Spleen (tissue), 11 donors: Measurements from ENCODE around the gene ABCC2. TPM values are rescaled to one million over a fixed set of nuclear protein-coding genes. Genes with fewer than 3 reads are reported as not detected.

ENCODE experiments used
- DNase-seq: peaks from one replicate; pipeline ENCODE4 v3.0.0-alpha.2; 2020
- H3K27ac ChIP-seq, 8 donors: fragments of 200-600 bp; sonication (generic) in 7 of 8; 1 replicate in 4 of 8; 2 replicates in 4 of 8; pipeline versions ENCODE4 v1.5.0 to v1.8.0; 2016 to 2021; ENCODE audit warnings: inconsistent platforms in 4 of 8, mild to moderate bottlenecking in 4 of 8, moderate library complexity in 1 of 8
- H3K27me3 ChIP-seq, 7 donors: fragments of 200-600 bp; sonication (generic) in 6 of 7; replicated peaks in 1 of 7; 1 replicate in 4 of 7; 2 replicates in 3 of 7; pipeline versions ENCODE4 v1.5.0 to v1.8.0; 2016 to 2021; ENCODE audit warnings: inconsistent platforms in 3 of 7, mild to moderate bottlenecking in 1 of 7
- H3K36me3 ChIP-seq, 6 donors: fragments of 200-600 bp; sonication (generic) in 5 of 6; 1 replicate in 4 of 6; 2 replicates in 2 of 6; pipeline versions ENCODE4 v1.5.0 to v1.8.0; 2016 to 2021; ENCODE audit warnings: inconsistent platforms in 2 of 6
- H3K4me1 ChIP-seq, 6 donors: fragments of 200-600 bp; sonication (generic) in 5 of 6; 1 replicate in 3 of 6; 2 replicates in 3 of 6; pipeline versions ENCODE4 v1.5.0 to v1.8.0; 2016 to 2021; ENCODE audit warnings: inconsistent platforms in 3 of 6
- H3K4me3 ChIP-seq, 8 donors: fragments of 200-600 bp; sonication (generic) in 7 of 8; 1 replicate in 4 of 8; 2 replicates in 4 of 8; pipeline versions ENCODE4 v1.5.0 to v1.8.0; 2016 to 2021; ENCODE audit warnings: inconsistent platforms in 4 of 8, mild to moderate bottlenecking in 4 of 8, moderate library complexity in 2 of 8
- H3K9me3 ChIP-seq, 8 donors: fragments of 200-600 bp; sonication (generic) in 7 of 8; 1 replicate in 4 of 8; 2 replicates in 4 of 8; pipeline versions ENCODE4 v1.5.0 to v1.8.0; 2016 to 2021; ENCODE audit warnings: inconsistent platforms in 4 of 8
- POLR2A ChIP-seq, 3 donors: fragments of 450-650 bp; IDR thresholded peaks; one replicate each; pipeline ENCODE4 v1.5.1; 2017; ENCODE audit warnings: antibody characterized with exemption in 3 of 3, mild to moderate bottlenecking in 1 of 3
- POLR2AphosphoS5 ChIP-seq, 3 donors: sonication (generic); formaldehyde crosslinking; IDR thresholded peaks; one replicate each; pipeline ENCODE4 v1.5.1; 2017; ENCODE audit warnings: antibody characterized with exemption in 3 of 3
- WGBS, 5 donors: extraction: QIAGEN DNeasy Blood & Tissue Kit in 3 of 5; methylation state at CpG; one replicate each; pipeline versions ENCODE4 v1.1.5 to v1.1.7; 2013 to 2018; 5-methylcytosine and 5-hydroxymethylcytosine counted together
- intact Hi-C: fragments of 100-400 bp; cut with DNase I; formaldehyde crosslinking; loops from one replicate; pipeline ENCODE4 v1.15.0; 2023; ENCODE audit warnings: low total_unique reads
- polyA plus RNA-seq, 3 donors: library from polyadenylated mRNA; stranded (reverse); fragments of 200-250 nt; gene quantifications; one replicate each; pipeline ENCODE4 v1.2.1, GENCODE V29; 2013
- total RNA-seq, 7 donors: library from RNA; depleted of rRNA in 3 of 7; stranded (reverse); fragments of >200 nt in 3 of 7; fragmentation: NEBNext Ultra II Directional in 4 of 7; extraction: Animal tissue kit (Norgen Biotek cat#: 25700) in 4 of 7; gene quantifications; one replicate each; pipeline versions ENCODE4 v1.1.0 to v1.2.1, GENCODE V29; 2016 to 2021
- TF ChIP-seq, protein P1 (sequence below), 11 experiments: fragments of 200-600 bp in 7 of 11; fragments of 450-650 bp in 4 of 11; sonication (generic) in 4 of 11; IDR thresholded peaks in 8 of 11; conservative IDR thresholded peaks in 3 of 11; 1 replicate in 7 of 11; 2 replicates in 4 of 11; pipeline versions ENCODE4 v1.4.0 to v1.8.0; 2016 to 2021; ENCODE audit warnings: antibody characterized with exemption in 11 of 11, inconsistent platforms in 4 of 11, mild to moderate bottlenecking in 1 of 11
- donor health status: healthy with polysubstance abuse.
- donor health status: DM: no; HTN: no; CAD: no; lungs with moderate emphysema.
- donor health status: DM: no; HTN: no; CAD: no.
- donor health status: Bipolar disorder and iron deficiency.
- donor health status: healthy.
- donor health status: DM: no; HTN: no; CAD: no.
- donor health status: DM: yes; HTN: yes; CAD: no.

Gene ABCC2
- total and polyA plus RNA-seq, 10 donors = 1.0 to 4.9 (median 2.7) TPM

DNA sequence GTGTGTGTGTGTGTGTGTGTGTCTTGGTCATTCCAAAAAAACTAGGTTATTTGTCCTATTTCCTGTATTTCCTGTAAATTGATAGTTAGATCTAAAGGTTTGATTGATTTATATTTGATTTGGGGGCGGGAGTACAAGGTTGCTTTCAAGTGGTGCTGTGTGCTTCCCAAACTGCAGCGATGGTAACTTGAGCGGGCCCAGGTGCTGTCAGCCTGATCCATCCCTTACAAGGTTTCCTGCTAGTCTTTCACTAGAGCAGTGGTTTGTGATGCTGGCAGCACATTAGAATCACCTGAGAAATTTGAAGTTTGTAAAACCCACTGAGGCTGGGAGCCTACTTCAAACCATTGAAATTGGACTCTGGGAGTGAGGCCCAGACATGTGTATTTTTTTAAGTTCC, 23.7 kb downstream of the ABCC2 start:
- Histone ChIP-seq H3K9me3 (no peaks in the 10 kb centered on the region), H3K36me3 (peaks cover 0 to 21% (median 0%) of the 10 kb centered on the region in 6 donors), H3K4me3 (no peak overlapping the region), H3K27me3 (no peaks in the 10 kb centered on the region), H3K4me1 (no peaks in the 10 kb centered on the region), H3K27ac (no peak overlapping the region)
- intact Hi-C loops = no loop called here
- WGBS, 5 donors = 56 to 91% (median 64%) methylated on average over 3 of the region's 3 CpGs
- no peak for TF ChIP-seq POLR2A (IDR thresholded peaks at IDR 0.05)
- TF ChIP-seq, protein P1, sequence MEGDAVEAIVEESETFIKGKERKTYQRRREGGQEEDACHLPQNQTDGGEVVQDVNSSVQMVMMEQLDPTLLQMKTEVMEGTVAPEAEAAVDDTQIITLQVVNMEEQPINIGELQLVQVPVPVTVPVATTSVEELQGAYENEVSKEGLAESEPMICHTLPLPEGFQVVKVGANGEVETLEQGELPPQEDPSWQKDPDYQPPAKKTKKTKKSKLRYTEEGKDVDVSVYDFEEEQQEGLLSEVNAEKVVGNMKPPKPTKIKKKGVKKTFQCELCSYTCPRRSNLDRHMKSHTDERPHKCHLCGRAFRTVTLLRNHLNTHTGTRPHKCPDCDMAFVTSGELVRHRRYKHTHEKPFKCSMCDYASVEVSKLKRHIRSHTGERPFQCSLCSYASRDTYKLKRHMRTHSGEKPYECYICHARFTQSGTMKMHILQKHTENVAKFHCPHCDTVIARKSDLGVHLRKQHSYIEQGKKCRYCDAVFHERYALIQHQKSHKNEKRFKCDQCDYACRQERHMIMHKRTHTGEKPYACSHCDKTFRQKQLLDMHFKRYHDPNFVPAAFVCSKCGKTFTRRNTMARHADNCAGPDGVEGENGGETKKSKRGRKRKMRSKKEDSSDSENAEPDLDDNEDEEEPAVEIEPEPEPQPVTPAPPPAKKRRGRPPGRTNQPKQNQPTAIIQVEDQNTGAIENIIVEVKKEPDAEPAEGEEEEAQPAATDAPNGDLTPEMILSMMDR (IDR thresholded peaks at IDR 0.05 in 8 of 11, conservative IDR thresholded peaks at IDR 0.05 in 3 of 11) = no peak
- no peak for TF ChIP-seq POLR2AphosphoS5 (IDR thresholded peaks at IDR 0.05)
- no peak for DNase-seq

DNA sequence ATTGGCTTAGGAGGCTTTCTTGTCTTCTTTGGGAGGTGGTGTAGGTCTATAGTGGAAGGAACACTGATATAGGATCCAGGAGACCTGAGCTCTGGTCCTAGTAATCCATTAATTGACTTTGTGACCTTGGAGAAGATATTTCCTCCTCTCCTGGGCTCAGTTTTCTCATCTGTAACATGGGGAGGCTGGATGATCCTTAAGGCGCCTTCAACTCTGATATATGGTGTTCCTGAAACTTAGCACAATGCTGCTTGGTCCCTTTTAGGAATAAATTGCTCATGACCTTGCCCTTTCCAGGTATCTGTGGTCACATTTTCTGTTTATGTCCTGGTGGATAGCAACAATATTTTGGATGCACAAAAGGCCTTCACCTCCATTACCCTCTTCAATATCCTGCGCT, 25.3 kb downstream of the ABCC2 start:
- Histone ChIP-seq H3K4me3 (no peak overlapping the region), H3K9me3 (no peaks in the 10 kb centered on the region), H3K4me1 (no peaks in the 10 kb centered on the region), H3K27me3 (no peaks in the 10 kb centered on the region), H3K36me3 (peaks cover 0 to 21% (median 0%) of the 10 kb centered on the region in 6 donors), H3K27ac (no peak overlapping the region)
- intact Hi-C loops = no loop called here
- TF ChIP-seq, protein P1 (IDR thresholded peaks at IDR 0.05 in 8 of 11, conservative IDR thresholded peaks at IDR 0.05 in 3 of 11) = no peak
- WGBS, 5 donors = 93 to 99% (median 96%) methylated on average over 2 of the region's 2 CpGs
- no peak for DNase-seq

DNA sequence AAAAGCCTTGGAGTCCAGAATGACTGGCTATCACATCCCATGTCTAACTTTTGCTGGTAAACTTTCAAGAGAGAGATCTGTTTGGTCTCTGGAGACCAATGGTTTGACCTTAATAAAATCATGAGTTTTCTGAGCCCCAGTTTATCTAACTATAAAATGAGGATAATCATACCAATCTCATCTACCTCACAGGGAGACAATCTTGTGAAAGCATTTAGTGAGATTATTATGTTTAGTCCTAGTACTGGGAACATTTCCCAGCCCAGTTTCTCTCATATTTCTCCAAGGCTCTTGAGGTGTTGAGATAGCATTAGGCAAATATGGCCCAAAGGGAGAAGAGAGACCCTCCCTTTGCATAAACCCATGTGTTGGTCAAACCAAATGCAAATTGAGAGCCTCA, 25.8 kb downstream of the ABCC2 start:
- Histone ChIP-seq H3K27ac (no peak overlapping the region), H3K9me3 (no peaks in the 10 kb centered on the region), H3K4me3 (no peak overlapping the region), H3K36me3 (peaks cover 0 to 21% (median 0%) of the 10 kb centered on the region in 6 donors), H3K27me3 (no peaks in the 10 kb centered on the region), H3K4me1 (no peaks in the 10 kb centered on the region)
- DNase-seq = no peak
- intact Hi-C loops = no loop called here
- TF ChIP-seq POLR2AphosphoS5 (IDR thresholded peaks at IDR 0.05) (no peak), POLR2A (IDR thresholded peaks at IDR 0.05) (no peak)
- TF ChIP-seq, protein P1 (IDR thresholded peaks at IDR 0.05 in 8 of 11, conservative IDR thresholded peaks at IDR 0.05 in 3 of 11) = no peak

DNA sequence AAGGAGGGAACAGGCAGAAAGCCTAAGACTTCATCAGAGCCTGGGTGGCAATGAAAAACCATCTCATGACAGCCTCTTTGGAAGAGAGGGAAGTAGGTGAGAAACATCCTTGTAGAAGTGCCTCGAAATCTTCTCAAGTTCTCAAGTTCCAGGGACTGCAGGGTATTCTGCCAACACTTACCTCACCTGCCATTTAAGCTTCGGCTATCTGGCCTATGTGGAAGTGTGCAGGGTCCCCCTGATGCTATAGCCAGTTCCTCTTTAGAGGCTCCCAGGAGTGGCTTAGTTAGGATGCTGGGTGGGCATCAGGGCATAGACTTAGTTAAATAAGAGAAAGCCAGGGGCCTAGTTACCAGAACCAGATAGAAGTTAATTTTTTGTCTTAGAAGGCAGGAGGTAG, 27.0 kb downstream of the ABCC2 start:
- intact Hi-C loops = no loop called here
- no peak overlapping the region for H3K4me3 ChIP-seq
- no peaks in the 10 kb centered on the region for H3K27me3 ChIP-seq
- no peak for DNase-seq
- H3K36me3 ChIP-seq = peaks cover 0 to 21% (median 0%) of the 10 kb centered on the region in 6 donors
- no peak overlapping the region for H3K27ac ChIP-seq
- WGBS, 5 donors = 72 to 82% (median 78%) methylated on average over 2 of the region's 2 CpGs
- TF ChIP-seq POLR2AphosphoS5 (IDR thresholded peaks at IDR 0.05) (no peak), POLR2A (IDR thresholded peaks at IDR 0.05) (no peak)
- no peaks in the 10 kb centered on the region for H3K4me1 ChIP-seq
- H3K9me3 ChIP-seq = no peaks in the 10 kb centered on the region
